ENCODE data around the gene SLC6A6. TPM values are rescaled to one million over a fixed set of nuclear protein-coding genes. Genes with fewer than 3 reads are reported as not detected.

The SLC6A6 gene
- total and polyA plus RNA-seq, 8 donors: 2.1 to 11.6 (median 3.4) TPM

DNA sequence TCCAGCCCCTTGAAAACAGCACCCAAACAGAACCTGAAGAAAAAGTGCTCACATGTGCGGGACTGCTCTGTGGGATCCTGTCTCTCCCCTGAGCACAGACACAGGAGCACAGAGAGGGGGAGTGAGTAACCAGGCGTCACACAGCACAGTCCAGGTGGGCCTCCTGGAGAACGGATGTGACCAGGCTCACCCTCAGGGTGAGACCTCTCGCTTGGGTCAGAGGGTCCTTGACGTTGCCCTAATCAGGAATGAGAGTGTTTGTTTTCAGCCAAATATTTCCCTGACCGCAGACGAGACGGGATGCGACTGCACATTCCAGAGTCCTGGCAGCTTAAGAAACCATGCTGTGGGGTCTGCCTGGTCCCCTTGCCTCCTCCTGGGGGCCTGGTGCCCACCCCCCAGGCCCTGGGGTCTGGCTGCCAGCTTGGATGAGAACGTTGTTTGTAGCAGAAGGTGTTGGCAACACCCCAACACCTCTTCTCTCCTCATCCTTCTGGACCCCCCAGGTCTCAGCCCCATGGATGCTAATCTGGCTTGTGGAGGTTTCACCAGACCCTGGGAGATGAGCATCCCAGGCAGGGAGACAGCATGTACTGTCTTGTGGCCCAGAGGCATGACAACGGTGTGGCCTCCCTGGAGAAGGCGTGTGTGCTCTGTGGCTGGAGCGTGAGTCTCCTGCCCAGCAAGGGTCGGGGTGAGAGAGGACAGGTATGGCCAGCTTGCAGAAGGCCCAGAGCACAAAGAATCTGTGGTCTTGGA, 42.1 kb upstream of the SLC6A6 start:
- no peak for FAIRE-seq
- H3K9me3 ChIP-seq: no peaks in the 10 kb centered on the region
- 59 to 73% methylated on average over 14 of the region's 14 CpGs for WGBS, 2 donors
- H3K27ac ChIP-seq: no peak overlapping the region
- no peak for ATAC-seq
- intact Hi-C loops (cut with DNase I): no loop called here
- no peaks in the 10 kb centered on the region for H3K27me3 ChIP-seq
- H3K4me3 ChIP-seq: no peak overlapping the region
- no peaks in the 10 kb centered on the region for H3K36me3 ChIP-seq
- DNase-seq: no peak
- H3K4me1 ChIP-seq: no peaks in the 10 kb centered on the region
- TF ChIP-seq, protein P1, sequence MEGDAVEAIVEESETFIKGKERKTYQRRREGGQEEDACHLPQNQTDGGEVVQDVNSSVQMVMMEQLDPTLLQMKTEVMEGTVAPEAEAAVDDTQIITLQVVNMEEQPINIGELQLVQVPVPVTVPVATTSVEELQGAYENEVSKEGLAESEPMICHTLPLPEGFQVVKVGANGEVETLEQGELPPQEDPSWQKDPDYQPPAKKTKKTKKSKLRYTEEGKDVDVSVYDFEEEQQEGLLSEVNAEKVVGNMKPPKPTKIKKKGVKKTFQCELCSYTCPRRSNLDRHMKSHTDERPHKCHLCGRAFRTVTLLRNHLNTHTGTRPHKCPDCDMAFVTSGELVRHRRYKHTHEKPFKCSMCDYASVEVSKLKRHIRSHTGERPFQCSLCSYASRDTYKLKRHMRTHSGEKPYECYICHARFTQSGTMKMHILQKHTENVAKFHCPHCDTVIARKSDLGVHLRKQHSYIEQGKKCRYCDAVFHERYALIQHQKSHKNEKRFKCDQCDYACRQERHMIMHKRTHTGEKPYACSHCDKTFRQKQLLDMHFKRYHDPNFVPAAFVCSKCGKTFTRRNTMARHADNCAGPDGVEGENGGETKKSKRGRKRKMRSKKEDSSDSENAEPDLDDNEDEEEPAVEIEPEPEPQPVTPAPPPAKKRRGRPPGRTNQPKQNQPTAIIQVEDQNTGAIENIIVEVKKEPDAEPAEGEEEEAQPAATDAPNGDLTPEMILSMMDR (IDR thresholded peaks at IDR 0.05): no peak

DNA sequence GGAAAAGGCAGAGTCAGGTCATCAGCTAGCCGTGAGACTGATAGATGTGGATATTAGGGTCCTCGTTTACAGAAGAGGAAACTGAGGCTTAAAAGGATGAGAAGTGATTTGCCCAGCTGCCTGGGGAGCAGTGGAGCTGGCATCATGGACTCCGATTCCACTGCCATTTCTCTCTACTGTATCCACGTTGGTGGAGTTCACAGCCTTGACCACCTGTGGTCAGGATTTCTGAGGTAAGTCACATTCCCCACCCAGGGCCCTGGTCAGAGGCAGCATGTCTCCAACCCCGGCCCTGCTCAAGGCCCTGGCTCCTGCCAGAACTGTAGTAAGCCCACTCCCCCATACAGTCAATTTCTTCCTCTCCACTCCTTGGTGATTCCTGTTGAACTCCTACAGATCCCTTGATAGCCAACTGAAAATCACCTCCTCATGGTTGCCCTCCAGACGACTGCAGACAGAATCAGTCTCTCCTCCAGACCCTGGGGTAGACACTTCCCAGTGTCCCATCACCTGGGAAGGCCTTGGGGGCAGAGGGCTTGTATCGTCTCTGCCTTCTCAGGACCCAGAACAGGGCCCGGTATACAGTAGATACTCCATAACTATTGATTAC, 41.2 kb upstream of the SLC6A6 start:
- no peak for FAIRE-seq
- no peak for DNase-seq
- WGBS, 2 donors: 69 to 82% methylated on average over 8 of the region's 8 CpGs
- TF ChIP-seq, protein P1 (IDR thresholded peaks at IDR 0.05): no peak
- H3K36me3 ChIP-seq: no peaks in the 10 kb centered on the region
- no peak for ATAC-seq
- intact Hi-C loops (cut with DNase I): no loop called here
- no peak overlapping the region for H3K4me3 ChIP-seq
- H3K27me3 ChIP-seq: no peaks in the 10 kb centered on the region
- H3K4me1 ChIP-seq: no peaks in the 10 kb centered on the region
- H3K9me3 ChIP-seq: no peaks in the 10 kb centered on the region
- H3K27ac ChIP-seq: no peak overlapping the region

DNA sequence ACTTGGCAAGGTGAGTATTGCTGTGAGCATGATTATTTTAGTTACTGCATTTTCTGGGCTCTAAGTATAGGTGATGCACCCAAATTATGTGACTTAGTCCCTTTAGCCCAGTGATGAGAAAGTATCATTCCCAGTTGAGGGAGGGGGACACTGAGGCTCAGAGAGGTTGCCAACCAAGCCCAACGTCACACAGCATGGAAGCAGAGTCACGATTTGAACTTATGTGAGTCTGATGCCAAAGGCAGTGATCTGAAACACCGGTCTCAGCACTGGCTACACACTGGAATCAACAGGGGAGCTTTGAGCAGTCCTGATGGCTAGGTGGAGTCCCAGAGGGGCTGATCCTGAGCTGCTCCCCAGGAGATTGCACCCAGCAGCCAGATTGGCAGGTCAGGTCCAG, 39.5 kb upstream of the SLC6A6 start:
- intact Hi-C loops (cut with DNase I): no loop called here
- Histone ChIP-seq H3K4me3 (no peak overlapping the region), H3K36me3 (no peaks in the 10 kb centered on the region), H3K4me1 (no peaks in the 10 kb centered on the region), H3K9me3 (no peaks in the 10 kb centered on the region), H3K27me3 (no peaks in the 10 kb centered on the region), H3K27ac (no peak overlapping the region)
- DNase-seq (no peak), FAIRE-seq (no peak), ATAC-seq (no peak)
- 54 to 67% methylated on average over 3 of the region's 3 CpGs for WGBS, 2 donors
- TF ChIP-seq, protein P1 (IDR thresholded peaks at IDR 0.05): no peak

DNA sequence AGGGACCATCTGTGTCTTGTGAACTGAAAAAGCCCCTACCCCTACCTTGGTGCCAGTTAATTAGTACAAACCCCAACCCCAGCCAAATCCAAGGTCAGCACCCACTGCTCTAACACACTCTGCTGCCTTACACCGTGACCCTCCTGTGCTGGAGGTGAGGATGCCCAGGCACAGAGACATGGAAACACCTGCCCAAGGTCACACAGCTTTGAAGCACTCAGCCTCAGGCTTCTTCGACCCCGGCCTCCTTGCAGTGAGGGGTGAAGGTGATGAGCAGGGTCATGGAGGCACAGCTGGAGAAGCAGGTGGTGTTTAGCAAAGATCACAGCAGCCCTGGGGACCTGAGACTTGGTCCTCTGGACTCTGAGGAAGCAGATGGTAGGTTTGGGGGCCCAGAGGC, 39.0 kb upstream of the SLC6A6 start:
- DNase-seq: no peak
- TF ChIP-seq, protein P1 (IDR thresholded peaks at IDR 0.05): no peak
- H3K27me3 ChIP-seq: no peaks in the 10 kb centered on the region
- FAIRE-seq: no peak
- no peak overlapping the region for H3K27ac ChIP-seq
- H3K9me3 ChIP-seq: no peaks in the 10 kb centered on the region
- no peak for ATAC-seq
- H3K36me3 ChIP-seq: no peaks in the 10 kb centered on the region
- WGBS, 2 donors: 60 to 72% methylated on average over 3 of the region's 3 CpGs
- intact Hi-C loops (cut with DNase I): no loop called here
- H3K4me3 ChIP-seq: no peak overlapping the region
- H3K4me1 ChIP-seq: no peaks in the 10 kb centered on the region

DNA sequence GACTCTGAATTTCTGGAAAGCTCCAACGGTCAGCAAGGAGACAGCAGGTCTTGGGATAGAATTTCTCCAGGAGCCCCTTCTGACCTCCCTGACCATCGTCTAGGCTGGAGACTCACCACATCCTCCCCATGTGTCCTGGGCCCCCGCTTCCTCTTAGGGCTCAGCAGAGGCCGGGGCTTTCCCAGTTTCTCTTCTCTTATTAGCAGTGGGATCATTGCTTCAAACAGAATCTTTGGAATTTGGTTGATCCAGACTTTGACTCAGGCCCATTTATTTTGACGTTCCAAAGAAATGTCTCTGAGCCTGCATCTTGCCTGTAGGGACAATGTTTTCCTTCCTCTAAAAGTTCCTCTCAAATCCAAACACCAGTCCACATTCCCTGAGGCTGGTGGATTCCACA, 38.4 kb upstream of the SLC6A6 start:
- H3K27me3 ChIP-seq: no peaks in the 10 kb centered on the region
- ATAC-seq (peak in 2 of 4 donors; percentile 9 to 78), FAIRE-seq (no peak), DNase-seq (peak in 1 of 6 donors; percentile 34)
- 47 to 49% methylated on average over 5 of the region's 5 CpGs for WGBS, 2 donors
- H3K27ac ChIP-seq: no peak overlapping the region
- TF ChIP-seq, protein P1 (IDR thresholded peaks at IDR 0.05): no peak
- H3K36me3 ChIP-seq: no peaks in the 10 kb centered on the region
- H3K4me1 ChIP-seq: no peaks in the 10 kb centered on the region
- H3K4me3 ChIP-seq: no peak overlapping the region
- intact Hi-C loops (cut with DNase I): no loop called here
- no peaks in the 10 kb centered on the region for H3K9me3 ChIP-seq

Measured in pancreas (tissue), 10 donors.